Left ventricle myocardium inferior (tissue), 1 donor: ENCODE measurements around the gene ATP6V1A. TPM values are rescaled to one million over a fixed set of nuclear protein-coding genes. Genes with fewer than 3 reads are reported as not detected.

Experiments
- DNase-seq: peaks from one replicate; pipeline ENCODE4 v3.0.0-alpha.2; 2020
- H3K27ac ChIP-seq: fragments of 200-600 bp; replicated peaks from 2 replicates; pipeline ENCODE4 v1.8.0; 2021
- H3K27me3 ChIP-seq: fragments of 200-600 bp; 2 replicates; pipeline ENCODE4 v1.8.0; 2021; ENCODE audit warnings: low read depth
- H3K36me3 ChIP-seq: fragments of 200-600 bp; 2 replicates; pipeline ENCODE4 v1.8.0; 2021
- H3K4me1 ChIP-seq: fragments of 200-600 bp; 2 replicates; pipeline ENCODE4 v1.8.0; 2021
- H3K4me3 ChIP-seq: fragments of 200-600 bp; 2 replicates; pipeline ENCODE4 v1.8.0; 2021; ENCODE audit warnings: mild to moderate bottlenecking, moderate library complexity
- H3K9me3 ChIP-seq: fragments of 200-600 bp; replicated peaks from 2 replicates; pipeline ENCODE4 v1.8.0; 2021
- intact Hi-C: fragments of 100-400 bp; cut with micrococcal nuclease; formaldehyde crosslinking; loops from one replicate; pipeline ENCODE4 v1.11.0; 2022
- total RNA-seq: library from RNA; stranded (reverse); fragmentation: NEBNext Ultra II Directional; extraction: Animal tissue kit (Norgen Biotek cat#: 25700); gene quantifications from one replicate; pipeline ENCODE4 v1.2.1, GENCODE V29; 2021
- TF ChIP-seq, protein P1 (sequence below): fragments of 200-600 bp; IDR thresholded peaks from 2 replicates; pipeline ENCODE4 v1.8.0; 2021; ENCODE audit warnings: antibody characterized with exemption, mild to moderate bottlenecking, borderline replicate concordance
- donor health status: DM: no; HTN: yes; CAD: no; lungs with severe emphysema.

ATP6V1A gene
- total RNA-seq, 1 donor from 2014 or later: 21.4 TPM

DNA sequence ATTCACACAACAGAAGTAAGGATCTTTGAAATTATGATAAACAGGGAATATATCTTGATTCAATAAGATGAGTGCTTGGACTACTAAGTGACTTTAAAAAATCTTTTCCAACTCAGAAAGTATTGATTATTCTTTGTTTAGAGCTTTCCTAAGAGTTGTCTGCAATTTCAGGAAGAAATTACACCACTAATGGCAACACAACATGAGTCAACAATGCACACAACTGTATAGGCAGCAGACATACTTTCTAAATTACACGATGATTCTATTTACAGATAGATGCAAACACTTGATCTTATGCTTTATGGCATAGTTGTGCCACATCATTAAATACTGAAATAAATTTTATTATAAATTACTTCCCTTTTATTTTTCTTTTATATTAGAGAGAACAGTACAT, 5.2 kb upstream of the ATP6V1A start:
- Histone ChIP-seq H3K4me1 (peaks cover 88% of the 10 kb centered on the region), H3K27me3 (no peaks in the 10 kb centered on the region), H3K9me3 (no peaks in the 10 kb centered on the region), H3K36me3 (no peaks in the 10 kb centered on the region), H3K27ac (no peak overlapping the region), H3K4me3 (no peak overlapping the region)
- intact Hi-C loops: no loop called here
- DNase-seq: no peak
- TF ChIP-seq, protein P1, sequence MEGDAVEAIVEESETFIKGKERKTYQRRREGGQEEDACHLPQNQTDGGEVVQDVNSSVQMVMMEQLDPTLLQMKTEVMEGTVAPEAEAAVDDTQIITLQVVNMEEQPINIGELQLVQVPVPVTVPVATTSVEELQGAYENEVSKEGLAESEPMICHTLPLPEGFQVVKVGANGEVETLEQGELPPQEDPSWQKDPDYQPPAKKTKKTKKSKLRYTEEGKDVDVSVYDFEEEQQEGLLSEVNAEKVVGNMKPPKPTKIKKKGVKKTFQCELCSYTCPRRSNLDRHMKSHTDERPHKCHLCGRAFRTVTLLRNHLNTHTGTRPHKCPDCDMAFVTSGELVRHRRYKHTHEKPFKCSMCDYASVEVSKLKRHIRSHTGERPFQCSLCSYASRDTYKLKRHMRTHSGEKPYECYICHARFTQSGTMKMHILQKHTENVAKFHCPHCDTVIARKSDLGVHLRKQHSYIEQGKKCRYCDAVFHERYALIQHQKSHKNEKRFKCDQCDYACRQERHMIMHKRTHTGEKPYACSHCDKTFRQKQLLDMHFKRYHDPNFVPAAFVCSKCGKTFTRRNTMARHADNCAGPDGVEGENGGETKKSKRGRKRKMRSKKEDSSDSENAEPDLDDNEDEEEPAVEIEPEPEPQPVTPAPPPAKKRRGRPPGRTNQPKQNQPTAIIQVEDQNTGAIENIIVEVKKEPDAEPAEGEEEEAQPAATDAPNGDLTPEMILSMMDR: no peak

- intact Hi-C loops: no loop called here
- Histone ChIP-seq H3K4me3 (no peak overlapping the region), H3K4me1 (peaks cover 85% of the 10 kb centered on the region), H3K36me3 (no peaks in the 10 kb centered on the region), H3K27me3 (no peaks in the 10 kb centered on the region), H3K27ac (no peak overlapping the region), H3K9me3 (no peaks in the 10 kb centered on the region)
- DNase-seq: no peak
- TF ChIP-seq, protein P1: no peak
Observed at GRCh38 chr3:113743006-113743630, 3.7 kb upstream of the ATP6V1A start.

- DNase-seq: peak; percentile 36
- TF ChIP-seq, protein P1: peak; percentile 67
- Histone ChIP-seq H3K27me3 (no peaks in the 10 kb centered on the region), H3K4me1 (peaks cover 85% of the 10 kb centered on the region), H3K36me3 (no peaks in the 10 kb centered on the region), H3K9me3 (no peaks in the 10 kb centered on the region), H3K27ac (peak overlapping the region; percentile 100), H3K4me3 (peak overlapping the region; percentile 93)
- intact Hi-C loops: no loop called here
Observed at GRCh38 chr3:113744941-113745755, 1.7 kb upstream of the ATP6V1A start.

- peak; percentile 95 for DNase-seq
- no peaks in the 10 kb centered on the region for H3K9me3 ChIP-seq
- peaks cover 85% of the 10 kb centered on the region for H3K4me1 ChIP-seq
- intact Hi-C loops: no loop called here
- TF ChIP-seq, protein P1: no peak
- peak within 1 kb of the TSS; percentile 100 for H3K27ac ChIP-seq
- H3K36me3 ChIP-seq: no peaks in the 10 kb centered on the region
- peak within 1 kb of the TSS; percentile 93 for H3K4me3 ChIP-seq
- H3K27me3 ChIP-seq: no peaks in the 10 kb centered on the region
Observed at GRCh38 chr3:113745756-113746547, 883 bp upstream of the ATP6V1A start, which contains the start of gene NAA50. Gene NAA50 (minus strand): TSS chr3:113746249. CDS start chr3:113745949, 300 bp downstream.

GRCh38 chr3:113747283-113748046, 630 bp downstream of the ATP6V1A start:
- no peak for DNase-seq
- H3K27me3 ChIP-seq: no peaks in the 10 kb centered on the region
- H3K9me3 ChIP-seq: no peaks in the 10 kb centered on the region
- TF ChIP-seq, protein P1: no peak
- peaks cover 76% of the 10 kb centered on the region for H3K4me1 ChIP-seq
- H3K4me3 ChIP-seq: peak overlapping the region; percentile 93
- intact Hi-C loops: no loop called here
- peak overlapping the region; percentile 100 for H3K27ac ChIP-seq
- H3K36me3 ChIP-seq: no peaks in the 10 kb centered on the region
